Upper lobe of left lung (tissue), 6 donors: ENCODE data around the gene BFAR. TPM values are rescaled to one million over a fixed set of nuclear protein-coding genes. Genes with fewer than 3 reads are reported as not detected.
A peak's percentile ranks its signal among the peaks of the same experiment; 100 is the strongest.

Experiments
- ATAC-seq, 2 donors: fragments of 200-7000 bp; cut with Tn5 transposase; one replicate each; pipeline ENCODE4 v1.9.1; 2022; ENCODE audit warnings: mild to moderate bottlenecking in 2 of 2, moderate library complexity in 2 of 2; ENCODE audit not compliant: low FRiP score in 2 of 2
- DNase-seq, 2 donors: peaks; one replicate each; pipeline ENCODE4 v3.0.0-alpha.2; 2019 to 2020
- H3K27ac ChIP-seq, 4 donors: fragments of 200-600 bp; sonication (generic); one replicate each; pipeline ENCODE4 v1.5.1; 2016 to 2019
- H3K27me3 ChIP-seq, 4 donors: fragments of 200-600 bp; sonication (generic); one replicate each; pipeline ENCODE4 v1.5.1; 2017 to 2019
- H3K36me3 ChIP-seq, 4 donors: fragments of 200-600 bp; sonication (generic); one replicate each; pipeline ENCODE4 v1.5.1; 2016 to 2019
- H3K4me1 ChIP-seq, 4 donors: fragments of 200-600 bp; sonication (generic); one replicate each; pipeline ENCODE4 v1.5.1; 2018 to 2019
- H3K4me3 ChIP-seq, 4 donors: fragments of 200-600 bp; sonication (generic); one replicate each; pipeline ENCODE4 v1.5.1; 2017 to 2019; ENCODE audit warnings: mild to moderate bottlenecking in 2 of 4, moderate library complexity in 1 of 4
- H3K9me3 ChIP-seq, 4 donors: fragments of 200-600 bp; sonication (generic); one replicate each; pipeline ENCODE4 v1.5.1; 2018 to 2019
- EP300 ChIP-seq, 4 donors: sonication (generic); formaldehyde crosslinking; IDR thresholded peaks; one replicate each; pipeline ENCODE4 v1.5.1; 2017; ENCODE audit warnings: antibody characterized with exemption in 4 of 4, control low read depth in 2 of 4
- POLR2A ChIP-seq, 4 donors: fragments of 450-650 bp; IDR thresholded peaks; one replicate each; pipeline ENCODE4 v1.5.1; 2016 to 2017; ENCODE audit warnings: antibody characterized with exemption in 4 of 4, mild to moderate bottlenecking in 2 of 4
- POLR2AphosphoS5 ChIP-seq, 2 donors: sonication (generic); formaldehyde crosslinking; IDR thresholded peaks; one replicate each; pipeline ENCODE4 v1.5.1; 2017; ENCODE audit warnings: antibody characterized with exemption in 2 of 2
- WGBS, 2 donors: methylation state at CpG; one replicate each; pipeline ENCODE4 v1.1.5; 2017 to 2018; 5-methylcytosine and 5-hydroxymethylcytosine counted together
- total RNA-seq, 6 donors: library from RNA; depleted of rRNA in 4 of 6; stranded (reverse); fragments of >200 nt in 4 of 6; gene quantifications; one replicate each; pipeline versions ENCODE4 v1.1.0 to v1.2.1, GENCODE V29; 2016 to 2021
- TF ChIP-seq, protein P1 (sequence below), 6 experiments: fragments of 450-650 bp in 4 of 6; fragments of 200-600 bp in 2 of 6; sonication (generic) in 2 of 6; IDR thresholded peaks; one replicate each; pipeline ENCODE4 v1.5.1; 2016 to 2019; ENCODE audit warnings: antibody characterized with exemption in 6 of 6
- donor health status: DM: no; HTN: no; CAD: no; lungs with moderate emphysema.
- donor health status: DM: no; HTN: yes; CAD: no; lungs with severe emphysema.

The BFAR gene
- 100 to 1,000 TPM in 3 of 6 donors, 10 to 100 TPM in 3; 66.3 to 157 (median 104) TPM for total RNA-seq

DNA sequence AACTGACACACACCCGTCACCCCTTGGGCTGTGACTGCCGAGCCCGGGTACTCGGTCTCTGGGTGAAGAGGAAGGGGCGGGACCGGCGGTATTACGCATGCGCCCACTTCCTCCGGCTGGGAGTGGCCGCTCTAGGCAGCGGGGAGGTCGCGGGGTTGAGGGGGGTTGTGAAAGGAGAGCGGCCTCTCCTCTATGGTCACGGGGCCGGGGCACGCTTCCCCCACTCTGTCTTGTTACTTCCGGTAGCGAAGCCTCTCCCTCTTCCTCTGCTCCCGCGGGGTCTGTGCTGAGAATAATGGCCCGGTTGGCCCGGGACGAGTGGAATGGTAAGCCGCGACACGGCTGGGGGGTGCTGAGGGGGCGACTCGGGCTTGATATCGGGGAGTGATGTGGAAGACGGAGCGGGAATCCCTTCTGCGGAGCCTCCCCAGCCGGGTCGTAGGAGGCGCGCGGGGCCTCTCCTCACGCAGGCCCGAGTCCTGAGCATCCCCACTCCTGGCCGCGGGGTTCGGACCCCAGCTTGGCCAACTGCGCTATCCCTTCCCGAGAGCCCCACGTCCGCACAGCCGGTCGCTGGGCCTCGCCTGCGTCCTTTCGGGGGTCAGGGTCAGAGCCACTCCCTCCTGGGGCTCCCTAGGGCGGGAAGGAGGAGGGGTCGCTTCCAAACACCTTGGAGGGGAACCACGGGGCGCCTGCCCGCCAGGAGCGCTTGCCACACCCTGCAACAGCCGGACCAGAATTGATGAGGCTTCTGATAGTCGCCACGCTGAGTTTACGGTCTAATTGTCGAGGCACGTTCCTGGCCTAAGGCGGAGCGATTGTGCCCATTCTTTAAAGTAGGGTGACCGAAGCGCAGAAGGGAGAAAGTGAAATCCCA is at the start of gene BFAR:
BFAR (plus strand) TSS at position 259 of the 877 bp plus-strand sequence. CDS start 11,396 bp downstream, outside the sequence.
- H3K27ac ChIP-seq: peak within 1 kb of the TSS; percentile 95 to 100 (median 97)
- DNase-seq (peak; percentile 96 to 99), ATAC-seq (peak; percentile 93 to 96)
- peak within 1 kb of the TSS; percentile 79 to 91 (median 82) for H3K4me3 ChIP-seq
- H3K27me3 ChIP-seq: no peaks in the 10 kb centered on the region
- H3K36me3 ChIP-seq: peaks cover 0 to 6% (median 3%) of the 10 kb centered on the region in 4 donors
- WGBS, 2 donors: 0 to 1% methylated on average over 33 to 63 of the region's 69 CpGs
- TF ChIP-seq EP300 (IDR thresholded peaks at IDR 0.05) (peak in 2 of 4 donors; percentile 65 to 91), POLR2AphosphoS5 (IDR thresholded peaks at IDR 0.05) (peak; percentile 98 to 100), POLR2A (IDR thresholded peaks at IDR 0.05) (peak in 3 of 4 donors; percentile 92 to 99 (median 96))
- TF ChIP-seq, protein P1, sequence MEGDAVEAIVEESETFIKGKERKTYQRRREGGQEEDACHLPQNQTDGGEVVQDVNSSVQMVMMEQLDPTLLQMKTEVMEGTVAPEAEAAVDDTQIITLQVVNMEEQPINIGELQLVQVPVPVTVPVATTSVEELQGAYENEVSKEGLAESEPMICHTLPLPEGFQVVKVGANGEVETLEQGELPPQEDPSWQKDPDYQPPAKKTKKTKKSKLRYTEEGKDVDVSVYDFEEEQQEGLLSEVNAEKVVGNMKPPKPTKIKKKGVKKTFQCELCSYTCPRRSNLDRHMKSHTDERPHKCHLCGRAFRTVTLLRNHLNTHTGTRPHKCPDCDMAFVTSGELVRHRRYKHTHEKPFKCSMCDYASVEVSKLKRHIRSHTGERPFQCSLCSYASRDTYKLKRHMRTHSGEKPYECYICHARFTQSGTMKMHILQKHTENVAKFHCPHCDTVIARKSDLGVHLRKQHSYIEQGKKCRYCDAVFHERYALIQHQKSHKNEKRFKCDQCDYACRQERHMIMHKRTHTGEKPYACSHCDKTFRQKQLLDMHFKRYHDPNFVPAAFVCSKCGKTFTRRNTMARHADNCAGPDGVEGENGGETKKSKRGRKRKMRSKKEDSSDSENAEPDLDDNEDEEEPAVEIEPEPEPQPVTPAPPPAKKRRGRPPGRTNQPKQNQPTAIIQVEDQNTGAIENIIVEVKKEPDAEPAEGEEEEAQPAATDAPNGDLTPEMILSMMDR (IDR thresholded peaks at IDR 0.05): no peak
- peaks cover 54 to 79% (median 63%) of the 10 kb centered on the region in 4 donors for H3K4me1 ChIP-seq
- H3K9me3 ChIP-seq: no peaks in the 10 kb centered on the region

- Histone ChIP-seq H3K27me3 (no peaks in the 10 kb centered on the region), H3K27ac (no peak overlapping the region), H3K36me3 (peaks cover 28 to 88% (median 42%) of the 10 kb centered on the region in 4 donors), H3K4me1 (peaks cover 0 to 9% (median 0%) of the 10 kb centered on the region in 4 donors), H3K9me3 (no peaks in the 10 kb centered on the region), H3K4me3 (no peak overlapping the region)
- WGBS, 2 donors: 73 to 93% methylated on average over 3 of the region's 3 CpGs
- ATAC-seq (no peak), DNase-seq (no peak)
- TF ChIP-seq, protein P1 (IDR thresholded peaks at IDR 0.05): no peak
- TF ChIP-seq POLR2A (IDR thresholded peaks at IDR 0.05): no peak
- TF ChIP-seq EP300 (IDR thresholded peaks at IDR 0.05): no peak
- no peak for TF ChIP-seq POLR2AphosphoS5 (IDR thresholded peaks at IDR 0.05)
Measured at GRCh38 chr16:14585287-14585686, 47.5 kb upstream of the BFAR start.

GRCh38 chr16:14586637-14587305 is 46.0 kb upstream of the BFAR start:
- Histone ChIP-seq H3K27ac (no peak overlapping the region), H3K4me1 (peaks cover 0 to 9% (median 0%) of the 10 kb centered on the region in 4 donors), H3K36me3 (peaks cover 24 to 88% (median 42%) of the 10 kb centered on the region in 4 donors), H3K27me3 (no peaks in the 10 kb centered on the region), H3K9me3 (no peaks in the 10 kb centered on the region), H3K4me3 (no peak overlapping the region)
- DNase-seq: no peak
- 65 to 66% methylated on average over 3 of the region's 3 CpGs for WGBS, 2 donors
- no peak for TF ChIP-seq POLR2AphosphoS5 (IDR thresholded peaks at IDR 0.05)
- TF ChIP-seq, protein P1 (IDR thresholded peaks at IDR 0.05): no peak
- no peak for TF ChIP-seq EP300 (IDR thresholded peaks at IDR 0.05)
- no peak for TF ChIP-seq POLR2A (IDR thresholded peaks at IDR 0.05)
- no peak for ATAC-seq

- no peak for ATAC-seq
- Histone ChIP-seq H3K9me3 (no peaks in the 10 kb centered on the region), H3K4me1 (no peaks in the 10 kb centered on the region), H3K36me3 (peaks cover 16 to 95% (median 52%) of the 10 kb centered on the region in 4 donors), H3K4me3 (no peak overlapping the region), H3K27ac (no peak overlapping the region), H3K27me3 (no peaks in the 10 kb centered on the region)
- 51 to 66% methylated on average over 2 of the region's 2 CpGs for WGBS, 2 donors
- no peak for DNase-seq
- TF ChIP-seq, protein P1 (IDR thresholded peaks at IDR 0.05): peak in 4 of 6 experiments; percentile 25 to 44 (median 38)
- no peak for TF ChIP-seq EP300 (IDR thresholded peaks at IDR 0.05)
Measured at GRCh38 chr16:14600164-14600563, 32.6 kb upstream of the BFAR start.
